ENCODE data around the gene HYPK.
"Not testable (repeated sequence)": the region's sequence is repeated elsewhere in the genome, so short reads cannot be mapped to it uniquely, and the experiment has no call there.

HYPK gene

GRCh38 chr15:43795197-43795596 is 5.2 kb upstream of the HYPK start:
- TF ChIP-seq CTCF (conservative IDR thresholded peaks at IDR 0.05; ENCODE audit: low read depth, low read length) = no peak
- no peak for DNase-seq (ENCODE audit: low read depth)
- H3K4me3 ChIP-seq (ENCODE audit: low read depth, low read length) = no peak overlapping the region

GRCh38 chr15:43795997-43796396 is 4.4 kb upstream of the HYPK start:
- H3K4me3 ChIP-seq (ENCODE audit: low read depth, low read length) = no peak overlapping the region
- no peak for DNase-seq (ENCODE audit: low read depth)
- TF ChIP-seq CTCF (conservative IDR thresholded peaks at IDR 0.05; ENCODE audit: low read depth, low read length) = no peak

- no peak overlapping the region for H3K4me3 ChIP-seq (ENCODE audit: low read depth, low read length)
- TF ChIP-seq CTCF (conservative IDR thresholded peaks at IDR 0.05; ENCODE audit: low read depth, low read length) = no peak
- DNase-seq (ENCODE audit: low read depth) = no peak
Observed at GRCh38 chr15:43796566-43796965, 3.8 kb upstream of the HYPK start.

GRCh38 chr15:43799209-43799944 is 1.0 kb upstream of the HYPK start:
- TF ChIP-seq CTCF (conservative IDR thresholded peaks at IDR 0.05; ENCODE audit: low read depth, low read length) = no peak
- no peak overlapping the region for H3K4me3 ChIP-seq (ENCODE audit: low read depth, low read length)
- DNase-seq (ENCODE audit: low read depth) = no peak

GRCh38 chr15:43799945-43800285 is 484 bp upstream of the HYPK start, which contains the start of gene SERINC4:
Gene SERINC4, minus strand, starts transcription at chr15:43800220. Its CDS starts 234 bp downstream, at chr15:43799986.
- peak within 1 kb of the TSS; percentile 95 for H3K4me3 ChIP-seq (ENCODE audit: low read depth, low read length)
- DNase-seq (ENCODE audit: low read depth) = no peak
- no peak for TF ChIP-seq CTCF (conservative IDR thresholded peaks at IDR 0.05; ENCODE audit: low read depth, low read length)

GRCh38 chr15:43802676-43803075 is 2.3 kb downstream of the HYPK start:
- not testable (repeated sequence) for DNase-seq (ENCODE audit: low read depth); H3K4me3 ChIP-seq (ENCODE audit: low read depth, low read length)

- no peak overlapping the region for H3K4me3 ChIP-seq (ENCODE audit: low read depth, low read length)
- DNase-seq (ENCODE audit: low read depth) = no peak
- no peak for TF ChIP-seq CTCF (conservative IDR thresholded peaks at IDR 0.05; ENCODE audit: low read depth, low read length)
Observed at GRCh38 chr15:43808435-43808950, 8.1 kb downstream of the HYPK start.

Data from choroid plexus epithelial cell (primary cell).